ENCODE data around the gene LIMS2.

The LIMS2 gene

GRCh38 chr2:127673291-127674069, 1.9 kb downstream of the LIMS2 start:
- DNase-seq (ENCODE audit: low read depth) = no peak

DNA sequence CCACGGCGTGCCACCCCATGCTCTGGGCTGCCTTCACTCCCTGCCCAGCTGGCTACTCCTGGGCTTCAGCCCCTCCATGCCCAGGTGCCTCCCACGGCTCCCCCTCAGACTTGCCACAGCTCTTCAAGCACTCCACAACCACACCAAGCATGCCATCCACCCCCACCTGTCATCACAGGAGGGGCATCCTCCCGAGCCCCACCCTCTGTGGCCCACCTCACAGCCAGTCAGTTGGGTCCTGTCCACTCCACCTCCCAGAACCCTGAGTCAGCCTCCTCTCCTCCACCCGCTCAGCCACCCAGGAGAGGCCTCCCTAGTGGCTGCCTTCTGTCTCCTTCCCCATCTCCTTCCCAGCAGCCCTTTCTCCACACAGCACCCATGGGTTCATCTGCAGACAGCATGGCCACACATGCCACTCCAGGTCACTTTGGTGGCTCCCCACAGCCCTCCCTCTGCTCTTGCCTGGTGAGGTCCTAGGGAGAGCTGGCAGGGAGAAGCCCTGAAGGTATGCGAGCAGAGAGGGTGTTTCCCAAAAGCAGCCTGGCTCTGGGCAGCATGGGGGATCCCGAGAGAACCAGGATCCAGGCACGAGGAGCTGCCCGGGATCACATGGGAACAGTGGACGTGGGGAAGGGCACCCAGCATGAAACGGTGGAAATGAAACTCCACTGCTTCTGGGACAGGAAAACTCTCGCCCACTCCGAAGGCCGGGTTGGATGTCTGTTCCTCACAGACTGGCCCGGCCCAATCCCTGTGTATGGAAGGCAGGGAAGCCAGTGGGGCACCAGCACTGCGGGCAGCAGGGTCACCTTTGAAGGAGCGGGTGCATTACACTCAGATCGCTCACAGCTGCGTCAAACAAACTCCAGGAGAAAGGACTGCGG, 2.7 kb downstream of the LIMS2 start:
- no peak for DNase-seq (ENCODE audit: low read depth)

GRCh38 chr2:127671557-127672302, 3.6 kb downstream of the LIMS2 start:
- no peak for DNase-seq (ENCODE audit: low read depth)

- no peak for DNase-seq (ENCODE audit: low read depth)
Measured at GRCh38 chr2:127670957-127671290, 4.4 kb downstream of the LIMS2 start.

DNA sequence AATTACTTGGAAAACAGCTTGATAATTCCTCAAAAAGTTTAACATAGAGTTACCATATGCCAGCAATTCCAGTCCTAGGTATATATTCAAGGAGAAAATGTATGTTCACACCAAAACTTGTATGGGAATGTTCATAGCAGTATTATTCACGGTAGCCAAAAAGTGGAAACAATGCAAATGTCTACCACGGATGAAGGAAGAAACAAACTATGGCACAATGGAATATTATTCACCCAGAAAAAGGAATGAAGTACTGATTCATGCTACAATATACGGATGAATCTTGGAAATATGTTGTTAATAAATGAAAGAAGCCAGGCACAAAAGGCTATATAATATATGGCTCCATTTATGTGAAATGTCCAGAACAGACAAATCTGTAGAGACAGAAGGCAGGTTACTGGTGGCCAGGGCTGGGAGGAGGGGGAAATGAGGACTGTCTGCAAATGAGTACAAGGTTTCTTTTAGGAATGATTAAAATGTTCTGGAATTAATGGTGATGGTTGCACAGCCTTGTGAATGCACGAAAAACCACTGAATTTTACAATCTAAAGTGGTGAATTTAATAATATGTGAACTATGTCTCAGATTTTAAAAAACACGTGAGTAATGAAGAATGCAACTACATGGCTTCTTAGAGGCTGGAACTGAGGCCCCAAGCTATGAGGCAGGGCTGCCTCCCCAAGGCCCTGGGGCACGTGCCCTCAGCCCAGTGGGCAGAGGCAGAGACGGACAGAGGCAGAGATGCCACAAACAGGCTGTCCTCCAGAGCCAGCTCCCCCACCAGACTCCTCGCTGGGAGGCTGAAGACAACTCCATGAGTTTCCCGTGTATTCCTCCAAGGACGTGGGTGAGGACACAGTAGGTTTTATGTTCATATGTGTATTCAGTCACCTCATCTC, 5.0 kb downstream of the LIMS2 start:
- DNase-seq (ENCODE audit: low read depth) = no peak

- no peak for DNase-seq (ENCODE audit: low read depth)
Measured at GRCh38 chr2:127669056-127669455, 6.3 kb downstream of the LIMS2 start.

GRCh38 chr2:127665267-127665893, 9.9 kb downstream of the LIMS2 start:
- no peak for DNase-seq (ENCODE audit: low read depth)

- no peak for DNase-seq (ENCODE audit: low read depth)
Measured at GRCh38 chr2:127664895-127665225, 10.5 kb downstream of the LIMS2 start.

DNA sequence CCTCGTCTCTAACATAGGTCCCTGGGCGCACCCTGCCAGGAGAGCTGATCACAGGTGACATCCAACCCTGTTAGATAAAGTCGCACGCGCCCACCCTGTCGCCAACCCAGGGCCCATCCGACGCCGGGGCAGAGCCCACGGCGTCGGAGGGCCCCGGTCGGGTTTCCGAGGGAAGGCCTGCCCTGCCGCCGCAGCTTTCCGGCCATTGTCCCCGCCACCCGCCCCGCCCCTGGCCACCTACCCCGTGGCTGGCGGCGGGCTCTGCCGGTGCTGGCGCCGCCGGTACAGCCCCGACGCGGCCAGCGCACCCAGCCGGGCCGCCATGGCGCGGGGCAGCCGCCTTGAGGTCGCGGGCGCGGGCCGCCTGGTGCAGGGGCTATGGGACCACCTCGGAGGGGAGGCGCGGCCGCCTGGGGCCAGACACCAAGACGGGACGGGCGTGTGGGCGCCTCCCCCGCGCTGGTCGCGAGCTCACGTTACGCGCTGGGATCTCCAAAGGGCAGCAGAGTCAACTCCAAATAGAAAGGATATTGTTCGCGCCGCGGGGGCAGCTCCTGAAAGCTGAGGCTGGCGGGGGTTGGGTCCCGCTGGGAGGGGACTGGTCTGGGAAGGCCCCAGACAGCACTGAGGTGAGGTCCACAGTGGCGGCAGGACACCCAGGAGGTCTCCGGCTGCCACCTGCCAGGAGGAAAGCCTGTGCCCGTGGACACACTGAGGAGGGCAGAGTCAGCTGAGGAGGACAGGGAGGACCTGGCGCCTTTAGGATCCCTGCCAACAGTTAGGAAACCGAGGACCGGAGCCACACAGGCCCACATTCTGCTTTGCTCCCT, 11.1 kb downstream of the LIMS2 start:
- DNase-seq (ENCODE audit: low read depth) = no peak

DNA sequence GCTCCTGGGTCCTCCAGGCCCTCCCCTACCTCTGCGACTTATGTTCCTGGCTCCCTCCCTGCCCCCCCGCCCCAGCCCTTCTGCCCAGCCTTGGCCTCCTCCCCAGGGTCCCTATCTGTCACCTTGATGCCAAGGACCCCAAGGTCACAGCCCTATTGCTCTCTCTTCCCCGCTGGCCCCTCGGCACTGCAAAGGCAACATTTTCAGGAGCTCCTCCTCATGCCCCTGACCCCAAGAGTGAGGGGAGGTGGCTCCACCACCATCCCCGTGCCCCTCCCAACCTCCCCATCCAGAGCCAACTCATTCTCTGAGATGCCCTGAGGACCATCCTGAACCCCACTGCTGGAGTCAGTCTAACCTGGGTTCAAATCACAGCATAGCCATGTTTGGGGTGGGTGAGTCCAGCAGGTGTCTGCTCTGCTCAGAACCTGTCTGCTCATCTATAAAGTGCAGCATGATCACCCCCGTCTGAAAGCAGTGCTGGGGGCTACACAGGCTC, 11.7 kb downstream of the LIMS2 start:
- DNase-seq (ENCODE audit: low read depth) = no peak

DNA sequence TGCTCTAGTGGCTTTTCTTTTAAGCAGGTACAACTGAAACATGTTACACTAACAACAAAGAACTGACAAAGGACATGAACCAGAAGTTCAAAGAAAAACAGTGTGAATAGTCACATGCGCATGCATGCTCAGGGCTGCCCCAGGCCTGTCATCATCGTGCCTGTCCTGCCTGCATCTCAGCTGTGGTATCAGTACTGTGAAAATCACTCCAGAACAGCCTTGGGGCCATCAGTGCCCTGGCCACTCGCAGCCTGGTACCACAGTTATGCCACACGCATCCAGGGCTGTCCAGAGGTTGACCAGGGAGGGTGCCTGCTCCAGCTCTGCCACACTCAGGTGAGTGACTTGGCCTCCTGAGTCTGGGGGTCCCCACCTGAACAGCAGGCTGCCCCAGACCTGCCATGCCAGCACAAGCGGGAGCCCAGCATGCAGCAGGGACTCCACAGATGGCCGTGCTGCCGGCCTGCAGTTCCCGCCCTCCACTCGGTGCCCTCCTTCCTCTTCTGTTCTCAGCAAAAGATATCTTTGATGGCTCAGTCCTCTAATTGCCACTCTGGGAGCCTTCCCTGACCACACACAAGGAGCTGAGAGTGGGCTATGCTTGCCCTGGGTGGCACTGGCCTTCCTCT, 12.3 kb downstream of the LIMS2 start:
- no peak for DNase-seq (ENCODE audit: low read depth)

- no peak for DNase-seq (ENCODE audit: low read depth)
Measured at GRCh38 chr2:127661949-127662510, 13.3 kb downstream of the LIMS2 start.

DNA sequence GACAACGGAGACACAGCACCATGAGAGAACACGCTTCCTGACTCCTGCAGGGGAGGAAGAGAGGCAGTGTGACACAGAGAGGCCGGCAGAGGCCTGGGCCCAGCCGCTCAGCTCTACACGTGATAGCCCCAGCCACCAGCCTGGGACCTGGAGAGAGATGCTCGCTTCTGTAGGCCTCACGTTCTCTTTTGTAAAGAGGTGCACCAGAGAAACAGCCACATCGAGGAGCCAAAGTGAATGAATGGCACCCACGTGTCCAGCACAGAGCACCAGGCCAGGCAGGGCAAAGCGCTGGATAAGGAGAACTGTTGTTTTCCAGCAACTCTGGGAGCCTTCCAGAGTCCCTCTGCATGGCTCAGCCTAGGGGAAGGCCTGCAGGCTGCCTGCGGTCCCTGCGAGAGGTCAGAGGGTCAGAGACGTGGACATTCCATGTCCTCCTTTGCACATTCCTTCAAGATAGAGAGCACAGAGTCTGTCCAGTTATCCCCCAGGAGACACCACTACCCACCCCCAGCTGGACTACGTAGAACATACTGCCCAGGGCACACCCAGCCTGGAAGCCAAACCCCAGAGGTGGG, 14.2 kb downstream of the LIMS2 start:
- no peak for DNase-seq (ENCODE audit: low read depth)

DNA sequence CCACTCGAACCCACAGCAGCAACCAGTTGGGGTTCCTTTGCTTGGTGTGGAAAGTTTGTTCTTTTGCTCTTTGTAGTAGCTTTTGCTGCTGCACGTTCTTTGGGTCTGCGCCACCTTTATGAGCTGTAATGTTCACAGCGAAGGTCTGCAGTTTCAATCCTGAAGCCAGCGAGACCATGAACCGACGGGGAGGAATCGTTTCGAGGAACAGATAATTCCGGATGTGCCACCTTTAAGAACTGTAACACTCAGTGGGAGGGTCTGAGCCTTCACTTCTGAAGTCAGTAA, 15.1 kb downstream of the LIMS2 start:
- no peak for DNase-seq (ENCODE audit: low read depth)

DNA sequence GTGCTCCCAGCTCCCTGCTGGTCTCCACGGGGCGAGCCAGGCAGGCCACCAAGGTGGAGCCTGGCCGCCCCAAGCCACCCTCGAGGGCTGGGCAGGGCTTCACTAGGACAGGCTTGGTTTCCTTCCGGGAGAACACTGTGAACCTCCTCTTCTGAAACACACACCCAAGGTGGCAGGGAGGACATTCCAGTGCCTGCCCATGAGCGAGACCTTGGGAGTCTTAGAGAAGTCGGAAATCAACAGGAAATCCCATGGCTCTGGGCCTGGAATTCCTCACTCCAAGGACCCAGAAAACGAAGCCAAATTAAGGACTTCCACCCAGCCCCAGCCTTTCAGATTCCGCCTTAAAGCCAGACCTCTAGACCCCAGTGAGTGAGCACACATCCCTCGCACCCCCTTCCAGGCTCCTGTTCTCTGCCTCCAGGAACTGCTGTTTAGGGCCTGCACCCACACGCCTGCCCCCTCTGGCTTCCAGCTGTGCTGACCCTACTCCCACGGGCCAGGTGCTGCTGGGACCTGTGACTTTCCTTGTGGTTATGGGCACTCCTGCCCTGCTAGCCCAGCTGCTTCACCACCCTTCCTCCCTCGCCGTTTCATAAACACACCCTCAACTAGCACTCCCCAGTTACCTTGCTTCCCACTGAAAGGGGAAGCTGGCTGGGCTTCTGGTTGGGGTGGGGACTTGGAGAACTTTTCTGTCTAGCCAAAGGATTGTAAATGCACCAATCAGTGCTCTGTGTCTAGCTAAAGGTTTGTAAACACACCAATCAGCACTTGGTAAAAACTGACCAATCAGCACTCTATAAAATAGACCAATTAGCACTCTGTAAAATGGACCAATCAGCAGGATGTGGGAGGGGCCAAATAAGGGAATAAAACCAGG, 15.7 kb downstream of the LIMS2 start:
- DNase-seq (ENCODE audit: low read depth) = no peak

DNA sequence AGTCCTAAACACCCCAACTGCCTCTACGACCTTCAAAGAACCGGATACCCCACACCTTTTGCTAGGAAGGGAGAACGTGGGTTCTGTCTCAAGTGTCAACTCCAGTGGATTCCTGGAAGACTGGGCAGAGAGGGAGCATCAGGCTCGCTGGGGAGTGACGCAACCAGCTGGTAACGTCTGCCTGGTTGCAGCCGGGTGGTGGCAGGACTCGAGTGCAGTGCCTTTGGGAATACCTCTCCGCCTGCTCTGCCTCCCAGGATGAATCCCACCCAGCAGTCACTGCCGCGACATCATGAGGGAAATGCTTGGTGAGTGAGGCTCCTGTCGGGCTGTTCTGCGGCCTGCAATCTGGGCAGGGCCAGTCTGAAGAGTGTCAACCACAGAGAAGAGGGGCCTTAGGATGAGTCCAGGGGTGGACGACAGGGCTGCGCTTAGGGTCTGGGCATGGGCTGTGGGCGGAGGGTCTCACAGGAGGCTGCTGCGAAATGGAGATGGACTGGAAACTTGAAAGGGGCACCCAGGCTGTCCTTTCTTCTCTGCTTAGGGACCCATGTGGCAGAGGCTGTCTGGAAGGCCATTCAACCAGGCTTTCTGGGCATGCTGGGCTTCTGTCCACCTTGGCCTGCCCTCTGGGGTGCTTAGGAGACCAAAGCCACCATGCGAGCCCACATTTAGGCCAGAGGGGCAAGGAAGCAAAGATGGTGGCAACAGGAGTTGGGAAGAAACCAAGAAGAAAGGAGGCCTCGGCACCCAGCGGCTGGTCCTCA, 16.5 kb downstream of the LIMS2 start:
- no peak for DNase-seq (ENCODE audit: low read depth)

- no peak for DNase-seq (ENCODE audit: low read depth)
Measured at GRCh38 chr2:127658146-127658545, 17.2 kb downstream of the LIMS2 start.

DNA sequence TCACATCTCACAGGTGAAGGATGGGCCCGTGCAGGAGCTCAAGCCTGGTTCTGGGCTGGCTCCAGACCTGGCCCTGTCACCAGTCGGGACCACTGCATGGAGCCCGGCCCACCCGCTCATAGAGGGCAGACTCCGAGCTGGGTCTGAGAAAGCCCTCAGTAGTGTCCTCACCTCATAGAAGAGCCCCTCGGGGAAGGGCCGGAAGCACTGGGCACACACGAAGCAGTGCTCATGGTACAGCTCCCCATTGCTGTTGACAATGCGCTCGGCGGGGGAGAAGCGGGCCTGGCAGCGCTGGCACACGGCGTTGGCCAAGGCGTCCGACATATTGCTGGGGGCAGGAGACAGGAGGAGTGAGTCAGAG, 18.1 kb downstream of the LIMS2 start:
- no peak for DNase-seq (ENCODE audit: low read depth)

All from activated T-helper 1 cell treated with Interleukin-2 at 50 U/mL for 16 hours (primary cell).